Measurements from ENCODE around the gene SHROOM2.
"Not testable (repeated sequence)": the region's sequence is repeated elsewhere in the genome, so short reads cannot be mapped to it uniquely, and the experiment has no call there.

Gene SHROOM2

GRCh38 chrX:9857575-9858474 is 71.6 kb downstream of the SHROOM2 start:
- intact Hi-C loops (cut with micrococcal nuclease) = no loop called here
- H3K36me3 Mint-ChIP-seq (ENCODE audit: low read depth) = no peaks in the 10 kb centered on the region
- H3K4me3 Mint-ChIP-seq = no peak overlapping the region
- peaks cover 47% of the 10 kb centered on the region for H3K27me3 Mint-ChIP-seq
- peaks cover 4% of the 10 kb centered on the region for H3K4me1 Mint-ChIP-seq (ENCODE audit: low read depth)
- H3K9me3 Mint-ChIP-seq = no peaks in the 10 kb centered on the region
- H3K27ac Mint-ChIP-seq = no peak overlapping the region

- H3K4me3 Mint-ChIP-seq; H3K36me3 Mint-ChIP-seq (ENCODE audit: low read depth); H3K9me3 Mint-ChIP-seq; H3K4me1 Mint-ChIP-seq (ENCODE audit: low read depth); H3K27ac Mint-ChIP-seq; intact Hi-C loops (cut with micrococcal nuclease): not testable (repeated sequence)
- H3K27me3 Mint-ChIP-seq = peaks cover 54% of the 10 kb centered on the region
These were observed 72.5 kb downstream of the SHROOM2 start for GRCh38 chrX:9858684-9859083.

- Mint-ChIP-seq H3K4me1 (ENCODE audit: low read depth) (peaks cover 4% of the 10 kb centered on the region), H3K9me3 (no peaks in the 10 kb centered on the region), H3K27ac (no peak overlapping the region), H3K36me3 (ENCODE audit: low read depth) (no peaks in the 10 kb centered on the region), H3K4me3 (no peak overlapping the region), H3K27me3 (peaks cover 51% of the 10 kb centered on the region)
- intact Hi-C loops (cut with micrococcal nuclease) = no loop called here
These were observed 73.7 kb downstream of the SHROOM2 start for GRCh38 chrX:9859711-9860555.

DNA sequence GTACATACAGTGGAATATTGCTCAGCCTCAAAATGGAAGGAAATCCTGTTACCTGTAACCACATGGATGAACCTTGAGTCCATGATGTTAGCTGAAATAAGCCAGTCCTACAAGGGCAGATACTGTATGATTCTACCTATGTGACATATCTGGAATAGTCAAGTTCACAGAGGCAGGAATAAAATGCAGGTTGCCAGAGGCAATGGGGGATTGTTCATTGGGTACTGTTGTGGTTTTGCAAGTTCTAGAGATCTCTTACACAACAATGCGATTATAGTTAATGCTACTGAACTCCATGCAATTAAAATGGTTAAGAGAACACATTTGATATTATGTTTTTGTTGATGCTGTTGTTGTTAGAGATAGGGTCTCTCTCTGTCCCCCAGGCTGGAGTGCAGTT is 74.6 kb downstream of the SHROOM2 start:
- peaks cover 51% of the 10 kb centered on the region for H3K27me3 Mint-ChIP-seq
- peaks cover 4% of the 10 kb centered on the region for H3K4me1 Mint-ChIP-seq (ENCODE audit: low read depth)
- H3K9me3 Mint-ChIP-seq = no peaks in the 10 kb centered on the region
- no peak overlapping the region for H3K27ac Mint-ChIP-seq
- intact Hi-C loops (cut with micrococcal nuclease) = no loop called here
- H3K36me3 Mint-ChIP-seq (ENCODE audit: low read depth) = no peaks in the 10 kb centered on the region
- no peak overlapping the region for H3K4me3 Mint-ChIP-seq

DNA sequence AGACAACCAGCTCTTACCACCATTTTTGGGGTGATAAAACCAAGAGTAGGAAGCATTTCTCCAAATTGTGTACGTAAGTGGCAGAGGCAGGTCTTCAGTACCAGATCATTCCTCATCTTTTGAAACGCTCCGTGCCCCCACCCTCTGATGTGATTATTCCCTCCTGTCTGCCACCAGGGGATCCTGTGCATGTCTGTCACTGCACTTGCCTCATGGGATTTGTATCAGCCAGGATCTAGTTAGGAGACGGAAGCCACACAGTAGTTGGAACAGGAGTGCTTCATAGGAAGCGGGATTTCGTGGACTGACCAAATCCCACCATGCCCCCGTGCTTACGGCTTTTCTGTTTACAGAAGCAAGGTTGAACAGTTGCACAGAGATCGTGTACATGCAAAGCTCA is 75.5 kb downstream of the SHROOM2 start:
- H3K9me3 Mint-ChIP-seq = no peaks in the 10 kb centered on the region
- H3K4me1 Mint-ChIP-seq (ENCODE audit: low read depth) = peaks cover 8% of the 10 kb centered on the region
- intact Hi-C loops (cut with micrococcal nuclease) = no loop called here
- no peak overlapping the region for H3K27ac Mint-ChIP-seq
- no peak overlapping the region for H3K4me3 Mint-ChIP-seq
- H3K27me3 Mint-ChIP-seq = peaks cover 50% of the 10 kb centered on the region
- H3K36me3 Mint-ChIP-seq (ENCODE audit: low read depth) = no peaks in the 10 kb centered on the region

GRCh38 chrX:9862525-9862924 is 76.3 kb downstream of the SHROOM2 start:
- Mint-ChIP-seq H3K36me3 (ENCODE audit: low read depth) (no peaks in the 10 kb centered on the region), H3K27ac (no peak overlapping the region), H3K27me3 (peaks cover 51% of the 10 kb centered on the region), H3K9me3 (no peaks in the 10 kb centered on the region), H3K4me1 (ENCODE audit: low read depth) (peaks cover 13% of the 10 kb centered on the region), H3K4me3 (no peak overlapping the region)
- intact Hi-C loops (cut with micrococcal nuclease) = no loop called here

- Mint-ChIP-seq H3K4me1 (ENCODE audit: low read depth) (peaks cover 14% of the 10 kb centered on the region), H3K27me3 (peaks cover 51% of the 10 kb centered on the region), H3K4me3 (no peak overlapping the region), H3K9me3 (no peaks in the 10 kb centered on the region), H3K36me3 (ENCODE audit: low read depth) (no peaks in the 10 kb centered on the region), H3K27ac (no peak overlapping the region)
- intact Hi-C loops (cut with micrococcal nuclease) = no loop called here
These were observed 76.7 kb downstream of the SHROOM2 start for GRCh38 chrX:9862953-9863352.

- H3K9me3 Mint-ChIP-seq = no peaks in the 10 kb centered on the region
- no peak overlapping the region for H3K27ac Mint-ChIP-seq
- intact Hi-C loops (cut with micrococcal nuclease) = no loop called here
- H3K27me3 Mint-ChIP-seq = peaks cover 45% of the 10 kb centered on the region
- peaks cover 14% of the 10 kb centered on the region for H3K4me1 Mint-ChIP-seq (ENCODE audit: low read depth)
- no peaks in the 10 kb centered on the region for H3K36me3 Mint-ChIP-seq (ENCODE audit: low read depth)
- H3K4me3 Mint-ChIP-seq = no peak overlapping the region
These were observed 77.8 kb downstream of the SHROOM2 start for GRCh38 chrX:9864011-9864410.

GRCh38 chrX:9865804-9866472 is 79.7 kb downstream of the SHROOM2 start:
- H3K36me3 Mint-ChIP-seq (ENCODE audit: low read depth) = no peaks in the 10 kb centered on the region
- no peak overlapping the region for H3K4me3 Mint-ChIP-seq
- H3K27ac Mint-ChIP-seq = no peak overlapping the region
- intact Hi-C loops (cut with micrococcal nuclease) = no loop called here
- H3K9me3 Mint-ChIP-seq = no peaks in the 10 kb centered on the region
- peaks cover 32% of the 10 kb centered on the region for H3K27me3 Mint-ChIP-seq
- H3K4me1 Mint-ChIP-seq (ENCODE audit: low read depth) = peaks cover 14% of the 10 kb centered on the region

GRCh38 chrX:9866633-9867032 is 80.4 kb downstream of the SHROOM2 start:
- Mint-ChIP-seq H3K4me3 (no peak overlapping the region), H3K4me1 (ENCODE audit: low read depth) (peaks cover 14% of the 10 kb centered on the region), H3K27me3 (peaks cover 30% of the 10 kb centered on the region), H3K27ac (no peak overlapping the region), H3K9me3 (no peaks in the 10 kb centered on the region), H3K36me3 (ENCODE audit: low read depth) (no peaks in the 10 kb centered on the region)
- intact Hi-C loops (cut with micrococcal nuclease) = no loop called here

DNA sequence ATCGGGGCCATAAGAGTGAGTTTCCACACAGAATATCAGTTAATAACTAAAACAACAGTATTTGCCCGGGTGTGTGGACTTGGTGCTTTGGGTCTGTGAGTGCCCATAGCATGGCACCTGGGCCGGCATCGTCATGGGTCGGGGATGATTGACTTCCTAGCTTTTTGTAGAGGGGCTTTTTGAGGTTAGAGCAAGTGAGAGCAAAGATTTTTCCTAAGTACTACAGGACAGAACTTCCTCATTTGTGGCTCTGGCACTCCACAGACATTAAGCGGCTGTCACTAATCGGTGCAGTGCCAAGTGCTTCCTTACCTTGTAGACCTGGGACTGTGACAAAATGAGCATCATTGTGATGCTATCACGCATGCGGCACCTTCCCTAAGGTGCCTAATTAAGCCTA is 81.0 kb downstream of the SHROOM2 start:
- no peaks in the 10 kb centered on the region for H3K36me3 Mint-ChIP-seq (ENCODE audit: low read depth)
- peaks cover 28% of the 10 kb centered on the region for H3K27me3 Mint-ChIP-seq
- intact Hi-C loops (cut with micrococcal nuclease) = no loop called here
- no peaks in the 10 kb centered on the region for H3K9me3 Mint-ChIP-seq
- H3K27ac Mint-ChIP-seq = no peak overlapping the region
- no peak overlapping the region for H3K4me3 Mint-ChIP-seq
- H3K4me1 Mint-ChIP-seq (ENCODE audit: low read depth) = peaks cover 14% of the 10 kb centered on the region

DNA sequence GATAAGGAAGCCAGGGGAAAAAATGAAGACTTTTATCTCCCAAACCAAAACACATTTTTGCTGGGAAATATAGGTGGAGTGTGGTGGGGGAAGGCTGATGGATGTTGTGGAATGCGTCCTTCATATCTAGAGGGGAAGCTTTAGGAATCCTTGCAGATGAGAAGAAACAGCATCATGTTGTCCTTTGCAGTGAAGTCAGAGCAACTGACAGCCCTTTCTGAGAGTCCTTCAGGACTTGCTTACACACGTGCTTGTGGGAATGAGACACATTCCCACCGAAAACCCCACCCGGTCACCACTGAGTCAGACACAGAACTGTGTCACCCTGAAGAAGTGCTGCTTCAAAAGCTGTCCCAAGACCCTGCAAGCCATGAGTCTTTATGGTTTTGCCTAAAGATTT is 81.5 kb downstream of the SHROOM2 start:
- Mint-ChIP-seq H3K36me3 (ENCODE audit: low read depth) (no peaks in the 10 kb centered on the region), H3K4me1 (ENCODE audit: low read depth) (peaks cover 14% of the 10 kb centered on the region), H3K4me3 (no peak overlapping the region), H3K27ac (no peak overlapping the region), H3K27me3 (peaks cover 27% of the 10 kb centered on the region), H3K9me3 (no peaks in the 10 kb centered on the region)
- intact Hi-C loops (cut with micrococcal nuclease) = no loop called here

GRCh38 chrX:9871701-9872268 is 85.6 kb downstream of the SHROOM2 start:
- H3K27ac Mint-ChIP-seq = no peak overlapping the region
- H3K9me3 Mint-ChIP-seq = no peaks in the 10 kb centered on the region
- H3K4me1 Mint-ChIP-seq (ENCODE audit: low read depth) = peaks cover 14% of the 10 kb centered on the region
- peaks cover 27% of the 10 kb centered on the region for H3K27me3 Mint-ChIP-seq
- no peaks in the 10 kb centered on the region for H3K36me3 Mint-ChIP-seq (ENCODE audit: low read depth)
- H3K4me3 Mint-ChIP-seq = no peak overlapping the region
- intact Hi-C loops (cut with micrococcal nuclease) = loop anchor here (2.0 kb wide), 1 partner anchor 247 kb away; no protein-coding TSS in a partner anchor
